ELR (cell line): ENCODE data around the gene DOCK1.
A peak's percentile ranks its signal among the peaks of the same experiment; 100 is the strongest.

Experiments used
- DNase-seq: peaks from one replicate; pipeline ENCODE4 v3.0.0-alpha.2; 2015; ENCODE audit warnings: low read depth

DOCK1 gene

DNA sequence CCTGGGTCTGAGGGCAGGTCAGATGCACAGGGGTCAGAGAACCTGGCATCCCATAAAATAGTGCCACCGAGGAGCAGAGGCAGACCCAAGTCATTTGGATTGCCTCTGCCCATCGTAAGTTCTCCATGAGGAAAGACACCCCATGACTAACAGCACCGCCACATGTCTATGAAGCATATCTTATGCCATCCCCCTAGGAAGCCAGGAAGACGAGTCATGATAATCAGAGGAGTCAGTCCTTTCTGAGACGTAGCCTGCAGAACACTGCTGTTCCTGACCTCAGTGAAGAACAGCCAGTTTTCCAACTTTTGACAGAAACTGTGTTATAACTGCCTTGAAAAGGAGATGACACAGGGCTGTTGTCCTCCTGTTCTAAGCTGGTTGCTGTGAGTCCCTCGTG is 239.9 kb downstream of the DOCK1 start:
- DNase-seq: peak; percentile 85

DNA sequence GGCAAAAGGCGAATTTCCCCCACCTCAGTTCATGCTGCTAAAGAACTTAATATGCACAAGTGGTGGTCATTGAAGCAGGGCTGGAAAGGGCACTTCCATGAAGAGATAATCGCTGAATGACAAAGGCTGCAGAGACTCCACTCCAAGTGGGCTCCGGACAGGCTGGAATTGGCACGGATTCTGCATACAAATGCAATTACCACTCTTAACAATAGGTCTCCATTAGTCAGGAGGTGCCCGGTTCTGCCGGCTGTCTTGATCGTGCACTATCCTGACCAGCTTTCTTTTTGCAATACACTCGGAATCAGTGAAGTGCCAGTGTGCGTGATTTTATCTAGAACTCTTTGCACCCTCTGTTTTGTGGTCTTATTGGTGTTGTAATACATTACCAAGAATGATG is 241.4 kb downstream of the DOCK1 start:
- DNase-seq: no peak

DNA sequence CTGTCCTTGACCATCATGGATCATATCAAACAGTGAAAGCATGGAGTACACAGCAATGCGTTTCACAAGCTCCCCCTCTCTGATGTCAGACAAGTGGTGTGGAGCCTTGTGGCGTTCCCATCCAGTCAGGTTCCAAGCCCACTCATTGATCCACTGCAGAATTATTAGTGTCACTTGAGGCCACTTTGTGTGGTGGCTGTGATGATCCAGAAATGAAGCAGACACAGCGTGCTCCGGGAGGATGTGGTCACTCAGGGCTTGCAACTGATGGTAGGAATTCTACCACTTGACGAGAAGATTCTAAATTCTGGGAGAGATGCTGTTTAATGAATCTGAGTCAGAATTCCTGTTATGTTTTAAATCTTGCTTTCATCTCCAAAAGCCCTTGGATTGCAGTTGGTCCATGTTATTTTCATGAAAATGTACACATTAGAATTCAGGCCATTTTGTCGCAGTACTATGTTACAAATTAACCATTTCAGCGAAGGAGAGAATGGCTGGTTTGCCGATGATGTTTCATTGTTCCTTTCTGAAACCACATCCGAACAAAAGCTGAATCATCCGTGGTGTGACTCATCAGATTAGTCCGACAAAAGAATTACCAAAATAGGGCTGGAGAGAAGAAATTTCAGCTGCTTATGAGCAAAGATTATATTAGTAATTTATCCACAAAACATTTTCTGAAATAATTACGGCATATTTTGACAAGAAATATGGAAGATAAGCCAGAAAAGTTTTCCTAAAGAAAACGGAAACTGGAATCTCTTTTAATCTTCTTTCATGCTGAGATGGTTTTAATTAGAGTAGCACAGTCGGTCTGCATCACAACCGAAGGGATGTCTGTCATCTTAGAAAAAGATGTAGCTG is 243.1 kb downstream of the DOCK1 start:
- peak; percentile 95 for DNase-seq

DNA sequence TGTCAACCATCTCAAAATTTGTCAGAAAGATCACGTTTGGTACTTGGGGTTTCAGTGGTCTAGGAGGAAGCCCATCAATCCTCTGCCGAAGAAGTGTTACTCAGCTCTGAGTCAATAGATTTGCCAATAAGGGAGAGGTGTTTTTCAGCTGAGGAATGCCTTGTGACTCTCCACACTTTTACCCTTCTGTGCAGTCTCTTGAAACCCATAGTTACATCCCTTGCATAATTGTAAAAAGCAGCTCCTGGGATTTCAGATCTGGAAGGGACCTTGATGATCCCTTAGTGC is 243.6 kb downstream of the DOCK1 start:
- DNase-seq: peak; percentile 92

DNA sequence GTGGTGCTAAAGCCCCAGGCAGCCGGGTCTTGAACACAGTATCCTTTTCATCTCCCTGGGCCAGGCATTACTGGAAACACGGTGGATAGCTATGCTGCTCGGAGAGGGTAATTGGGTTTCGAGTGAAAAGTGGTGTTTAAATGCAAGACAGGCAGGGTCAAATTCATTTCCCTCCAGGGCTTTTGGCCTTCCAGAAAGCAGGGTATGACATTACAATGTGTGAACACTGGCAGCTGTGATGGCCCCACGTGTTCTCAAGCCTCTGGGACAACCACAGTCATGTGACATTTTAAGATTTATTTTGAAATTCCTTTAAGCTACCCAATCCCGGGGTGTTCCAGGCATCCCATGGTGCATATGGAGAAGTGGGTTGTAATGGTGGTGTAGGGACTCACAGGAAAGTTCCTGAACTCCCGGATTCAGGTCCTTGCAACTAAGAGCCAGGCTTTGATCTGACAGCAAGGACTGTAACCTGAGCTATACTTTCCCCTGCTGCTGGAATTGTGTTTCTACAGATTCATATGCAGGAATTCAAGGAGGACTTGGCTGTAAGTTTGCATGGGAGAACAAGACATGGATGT is 244.4 kb downstream of the DOCK1 start:
- DNase-seq: no peak

DNA sequence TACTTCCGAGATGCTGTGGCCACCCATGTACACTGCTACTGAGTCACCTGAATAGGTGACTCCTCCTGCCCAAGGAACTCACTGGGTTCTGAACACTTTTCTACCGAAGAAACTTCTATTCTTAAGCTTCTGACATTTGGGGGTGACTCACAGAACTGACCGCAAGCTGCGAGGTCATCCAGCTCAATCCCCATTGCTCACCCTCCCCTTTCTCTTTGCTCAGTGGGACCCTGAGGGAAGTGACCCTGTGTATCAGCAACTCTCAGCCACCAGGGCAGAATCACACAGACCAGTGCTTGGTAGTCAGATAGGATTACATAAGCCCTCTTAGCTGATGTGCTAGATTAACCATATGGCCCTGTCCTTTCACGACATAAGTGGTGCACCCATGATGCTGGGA is 244.9 kb downstream of the DOCK1 start:
- DNase-seq: peak; percentile 95

DNA sequence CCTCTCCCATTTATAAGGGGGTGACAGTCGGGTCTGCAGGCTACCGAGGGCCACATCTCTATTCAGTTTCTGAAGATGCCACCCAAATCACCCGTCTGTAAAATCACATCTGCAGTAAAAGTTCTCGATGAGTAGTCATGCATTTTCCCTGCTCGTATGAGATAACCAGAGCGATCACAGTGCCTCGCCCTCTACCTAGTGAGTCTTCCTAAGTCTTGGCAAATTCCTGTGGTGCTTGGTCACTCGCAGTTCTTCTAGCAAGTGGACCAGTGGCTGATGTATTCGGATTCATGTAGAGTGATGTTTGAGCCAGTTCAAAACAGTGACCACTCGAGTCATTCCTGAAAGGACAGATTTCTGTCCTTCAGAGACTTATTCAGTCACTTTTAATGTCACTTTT is 246.3 kb downstream of the DOCK1 start:
- peak; percentile 56 for DNase-seq

DNA sequence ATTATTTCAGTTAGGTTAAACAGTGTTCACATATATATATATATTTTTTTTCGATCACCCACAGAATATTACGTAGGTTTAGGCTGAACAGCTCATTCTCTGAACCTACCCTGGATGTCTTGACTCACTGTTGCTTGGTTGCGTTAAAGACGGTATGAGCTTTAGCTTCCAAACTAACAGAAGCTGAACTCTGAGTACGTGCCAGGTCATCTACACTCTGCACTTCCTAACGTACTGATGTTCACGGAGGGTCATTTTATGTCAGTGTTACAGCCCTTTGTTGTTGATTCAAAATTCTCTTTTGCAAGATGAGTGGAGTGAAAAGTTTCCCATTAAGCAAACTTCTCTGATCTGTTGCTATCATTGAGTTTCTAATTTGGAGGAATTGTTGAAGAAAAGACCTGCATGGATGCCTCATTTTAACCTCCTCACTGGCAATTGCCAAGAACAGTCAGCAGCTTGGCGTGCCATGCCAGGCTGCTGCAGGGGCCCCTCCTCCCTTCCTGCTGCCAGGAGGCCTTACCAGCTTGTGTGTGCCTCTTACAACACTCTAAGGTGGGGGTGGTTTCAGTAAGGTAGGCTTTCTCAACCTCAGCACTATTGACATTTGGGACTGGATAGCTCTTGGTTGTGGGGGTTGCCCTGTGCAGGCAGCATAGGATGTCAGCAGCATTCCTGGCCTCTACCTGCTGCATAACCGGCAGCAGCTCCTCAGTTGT is 246.9 kb downstream of the DOCK1 start:
- DNase-seq: no peak

DNA sequence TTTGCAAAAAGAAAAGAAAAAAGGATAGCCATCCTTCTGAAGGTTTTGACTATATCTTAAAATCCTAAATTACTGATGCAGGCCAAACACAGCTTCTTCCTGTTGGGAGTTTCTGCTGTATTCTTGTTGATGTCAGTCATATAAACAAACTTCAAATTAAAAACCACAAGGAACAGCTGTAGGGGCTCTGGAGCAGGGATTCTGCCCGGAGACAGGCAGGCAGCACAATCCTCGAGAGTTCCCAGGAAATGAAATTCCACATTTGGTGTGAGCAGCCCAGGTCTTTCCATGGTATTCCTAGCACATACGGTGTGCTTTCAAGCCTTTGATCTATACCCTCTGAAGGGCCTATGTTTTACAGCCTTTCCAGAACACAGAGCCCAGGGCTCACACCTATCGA is 248.0 kb downstream of the DOCK1 start:
- peak; percentile 52 for DNase-seq

DNA sequence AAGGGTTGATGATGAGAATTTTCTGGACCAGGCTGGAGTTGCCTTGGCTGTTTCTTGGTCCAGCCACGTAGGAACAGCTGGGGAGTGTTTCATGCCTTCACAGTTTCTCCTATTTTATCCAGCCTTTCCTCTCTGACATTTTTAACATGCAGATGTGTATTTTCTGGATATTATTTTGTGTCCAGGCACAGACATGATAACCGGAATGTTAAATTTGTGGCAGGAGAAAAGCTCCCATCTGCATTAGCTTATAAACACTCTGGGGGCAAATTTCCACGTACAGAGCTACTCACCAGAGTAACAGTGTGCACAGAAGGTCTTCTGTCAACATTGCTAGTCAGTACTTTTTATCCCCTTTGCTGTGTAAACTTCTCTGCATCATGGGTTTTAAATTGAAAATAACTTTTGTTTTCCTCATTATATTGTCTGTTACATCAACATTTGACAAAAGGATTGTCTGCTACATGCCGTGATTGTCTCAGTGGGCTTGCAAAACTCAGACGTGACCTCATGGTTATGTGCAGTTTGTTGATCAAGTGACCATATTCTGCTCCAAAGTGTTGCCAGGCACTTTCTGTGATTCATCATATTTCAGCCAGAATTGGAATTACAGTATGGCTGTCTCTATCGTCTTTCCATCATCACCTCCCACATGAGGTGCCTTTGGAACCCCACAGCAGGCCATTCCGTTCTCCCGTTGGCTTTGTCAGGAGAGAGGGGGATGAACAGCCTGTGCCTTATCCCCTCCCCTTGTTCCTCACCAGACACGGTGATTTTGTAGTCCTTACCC is 249.8 kb downstream of the DOCK1 start:
- DNase-seq: no peak

DNA sequence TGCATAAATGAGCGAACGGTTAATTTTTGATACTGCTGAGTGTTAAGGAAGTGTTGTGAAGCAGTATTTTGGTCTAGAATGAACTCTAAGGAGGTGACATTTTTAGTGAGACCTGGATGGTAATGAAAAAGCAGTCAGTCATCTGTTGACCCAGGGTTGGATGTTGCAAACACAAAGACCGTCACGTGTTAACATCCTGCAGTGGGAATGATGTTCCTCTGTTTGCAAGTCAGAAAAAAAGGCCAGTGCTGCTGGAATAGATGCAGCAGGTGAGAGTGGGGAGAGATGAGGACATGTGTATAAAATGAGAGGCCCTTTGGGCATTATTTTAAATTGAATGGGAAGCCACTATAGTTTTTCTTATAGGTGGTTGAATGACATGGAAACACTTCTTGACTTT is 251.9 kb downstream of the DOCK1 start:
- DNase-seq: no peak

DNA sequence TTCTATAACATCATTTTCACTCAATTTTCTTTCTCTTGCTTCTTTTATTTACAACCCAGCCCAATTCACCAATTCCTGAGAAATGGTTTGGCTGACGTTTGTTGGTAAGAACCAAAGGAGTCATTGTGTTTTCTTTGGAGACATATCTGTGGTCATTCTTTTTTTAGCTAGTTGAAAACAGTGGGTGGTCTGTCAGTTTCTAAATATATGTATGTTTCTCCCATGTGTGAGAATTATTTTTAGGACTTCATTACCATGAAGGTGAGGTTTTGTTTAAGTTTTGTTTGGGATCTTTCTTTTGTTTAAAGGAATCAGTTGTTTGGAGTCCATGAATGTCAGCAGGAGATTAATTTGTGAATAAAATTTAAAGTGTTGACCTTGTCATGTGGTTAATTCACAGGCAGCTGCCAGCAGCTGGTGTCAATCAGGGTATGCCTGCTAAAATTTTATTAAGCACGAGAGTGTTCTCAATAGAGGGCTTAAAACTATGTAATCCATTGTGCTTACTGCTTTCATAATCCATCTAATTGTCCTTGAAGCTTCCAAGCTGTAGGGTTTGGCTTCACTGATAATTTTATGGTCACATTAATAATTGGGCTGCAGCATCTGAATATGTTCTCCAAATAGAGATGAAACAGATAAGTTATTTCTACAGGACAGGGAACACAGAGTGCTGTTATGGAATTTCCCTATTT is 252.4 kb downstream of the DOCK1 start:
- no peak for DNase-seq

DNA sequence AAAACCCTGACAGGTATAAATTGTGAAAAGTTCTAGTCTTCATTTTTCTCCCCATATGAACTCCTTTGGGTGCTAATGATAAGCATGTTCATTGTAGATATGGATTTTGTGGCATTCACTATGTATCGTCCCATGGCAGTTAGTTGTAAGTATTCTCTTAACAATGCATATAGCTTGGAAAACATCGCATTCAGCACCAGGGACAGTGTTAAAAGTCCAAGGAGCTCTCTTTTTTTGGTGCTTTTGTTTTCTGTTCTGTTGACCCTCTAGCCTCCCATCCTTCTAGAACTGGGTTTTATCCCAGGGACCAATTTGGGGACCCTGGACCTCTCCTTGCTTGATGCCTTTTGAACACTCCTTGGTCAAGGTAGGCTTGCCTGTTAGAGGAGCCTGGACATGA is 253.4 kb downstream of the DOCK1 start:
- DNase-seq: no peak

DNA sequence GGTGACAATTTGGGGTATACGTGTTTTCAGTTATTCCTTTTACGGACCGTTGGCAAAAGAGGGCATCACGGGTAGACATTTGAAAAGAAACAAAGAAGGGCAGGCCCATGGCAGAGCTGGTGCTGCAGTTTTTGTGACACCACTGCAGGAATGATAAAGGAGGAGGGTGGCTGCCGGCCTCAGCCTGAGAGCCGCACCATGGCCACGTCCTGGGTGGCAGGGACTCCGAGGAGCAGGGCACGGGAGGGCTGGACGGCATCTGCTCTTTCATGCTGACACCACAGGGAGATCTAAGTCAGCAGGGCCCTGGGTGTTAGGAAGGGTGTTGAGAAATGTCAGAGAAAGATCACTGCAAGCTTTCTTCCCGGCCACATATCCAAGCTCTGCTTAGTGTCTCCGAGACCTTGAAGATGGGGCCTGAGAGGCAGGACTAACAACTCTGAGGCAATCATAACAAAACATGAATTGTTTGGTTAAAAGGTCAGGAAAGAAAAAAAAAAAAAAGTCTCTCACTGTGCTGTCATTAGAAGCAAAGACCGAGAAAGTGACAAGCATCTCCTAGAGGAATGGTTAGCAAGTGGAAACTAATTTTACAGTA is 254.5 kb downstream of the DOCK1 start:
- DNase-seq: no peak

DNA sequence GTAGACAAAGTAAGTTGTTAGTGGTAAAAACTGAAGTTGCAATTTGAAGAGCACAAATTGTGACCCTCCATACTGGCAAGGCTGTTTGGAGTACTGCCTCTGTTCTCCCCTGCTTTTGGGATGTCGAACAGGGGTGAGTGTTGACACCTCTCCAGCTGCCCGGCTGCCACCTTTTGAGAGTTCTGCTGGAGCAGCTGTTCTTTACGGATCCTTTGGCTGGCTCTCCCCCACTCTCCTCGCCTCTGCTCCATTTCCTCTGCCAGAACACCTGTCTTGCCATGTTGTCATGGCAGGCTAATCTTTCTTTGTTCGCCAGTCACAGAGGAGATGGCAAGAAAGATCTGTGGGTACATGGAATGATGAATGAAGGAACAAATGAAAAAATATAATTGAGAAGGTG is 256.3 kb downstream of the DOCK1 start:
- DNase-seq: no peak

DNA sequence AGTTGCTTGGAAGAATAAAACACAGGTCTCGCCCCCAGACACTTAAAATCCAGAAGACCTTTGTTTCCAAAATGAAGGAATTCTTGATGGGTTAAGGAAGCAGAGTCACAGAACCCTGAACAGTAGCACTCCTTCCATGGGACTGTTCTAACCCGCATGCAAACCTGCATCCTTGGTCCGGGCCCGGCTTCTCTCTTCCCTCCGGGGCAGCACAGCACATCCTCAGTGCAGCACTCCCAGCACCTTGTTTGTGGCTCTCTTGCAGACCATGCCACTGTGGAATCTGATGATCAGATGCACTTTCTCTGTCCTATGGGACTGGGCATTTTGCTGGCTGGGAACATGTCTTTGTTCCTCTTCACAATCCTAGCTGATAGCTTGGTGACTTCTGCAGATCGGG is 257.6 kb downstream of the DOCK1 start:
- DNase-seq: no peak

DNA sequence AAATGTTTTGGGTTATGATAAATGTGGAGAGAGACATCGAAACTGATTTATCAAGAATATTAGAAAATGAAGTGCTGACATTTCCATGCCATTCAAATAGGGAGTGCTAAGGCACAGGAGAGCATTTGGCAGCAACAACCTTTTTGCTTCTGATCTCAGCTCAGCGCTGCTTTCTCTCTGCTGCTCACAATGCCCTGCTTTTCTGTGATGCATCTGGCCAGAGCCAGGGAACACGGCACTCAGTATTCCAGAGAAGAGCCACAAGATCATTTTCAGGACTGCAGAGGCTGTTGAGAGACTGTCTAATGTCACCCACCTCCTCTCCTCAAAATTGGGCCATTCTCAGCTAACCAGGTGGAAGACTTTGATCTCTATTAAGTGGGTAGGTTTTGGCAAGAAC is 263.0 kb downstream of the DOCK1 start:
- DNase-seq: no peak

DNA sequence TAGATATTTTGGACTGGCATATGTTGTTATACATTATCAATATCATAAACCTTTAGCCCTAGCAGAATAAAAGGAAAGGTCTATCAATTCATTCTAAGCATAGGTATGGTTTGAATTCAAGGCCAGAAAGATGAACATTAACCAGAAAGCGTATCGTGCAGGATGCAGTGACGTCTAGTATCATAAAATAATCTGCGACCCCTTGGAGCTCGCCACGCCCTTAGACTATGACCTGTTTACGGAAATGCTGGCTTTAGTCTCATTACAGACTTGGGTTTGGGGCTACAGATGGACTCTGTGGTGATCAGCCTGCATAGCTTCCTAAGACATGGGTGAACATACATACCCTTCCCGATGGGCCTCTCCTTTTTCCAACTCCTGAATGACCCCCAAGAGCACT is 269.6 kb downstream of the DOCK1 start:
- DNase-seq: no peak

DNA sequence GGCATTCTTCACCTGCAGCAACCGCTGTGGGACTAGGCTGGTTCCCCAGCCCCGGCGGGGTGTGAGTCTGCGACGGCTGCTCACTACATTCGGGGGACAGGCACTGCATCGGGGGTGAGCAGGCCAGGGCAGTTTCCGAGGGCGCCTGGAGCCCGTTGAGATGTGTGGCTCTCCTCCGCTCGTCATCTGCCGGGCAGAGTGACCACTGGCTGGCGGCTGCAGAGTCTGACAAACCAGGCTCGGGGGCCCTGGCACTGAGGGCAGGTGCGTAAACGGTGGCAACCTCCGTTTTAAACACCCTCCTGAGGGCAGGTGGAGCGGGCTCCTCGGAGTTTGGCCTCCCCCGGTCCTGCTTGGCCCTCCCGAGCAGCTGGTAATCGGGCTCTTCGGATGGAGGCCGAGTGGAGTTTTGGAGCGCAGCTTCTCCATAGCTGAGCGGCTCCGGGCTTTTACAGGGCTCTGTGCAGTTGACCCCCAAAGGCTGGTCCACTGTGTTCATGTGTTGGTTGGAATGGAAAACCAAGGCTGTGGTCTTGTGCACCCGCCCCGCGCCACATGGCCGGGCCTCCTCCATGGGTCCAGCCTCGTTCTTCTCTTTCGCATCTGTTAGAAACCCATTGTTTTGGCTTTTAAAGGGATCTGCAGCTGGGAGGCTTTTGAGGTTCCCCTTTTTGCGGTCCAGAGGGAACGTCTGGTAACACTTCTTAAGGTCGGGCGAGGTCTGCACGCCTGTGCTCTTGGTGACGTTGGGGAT is 270.3 kb downstream of the DOCK1 start:
- no peak for DNase-seq

DNA sequence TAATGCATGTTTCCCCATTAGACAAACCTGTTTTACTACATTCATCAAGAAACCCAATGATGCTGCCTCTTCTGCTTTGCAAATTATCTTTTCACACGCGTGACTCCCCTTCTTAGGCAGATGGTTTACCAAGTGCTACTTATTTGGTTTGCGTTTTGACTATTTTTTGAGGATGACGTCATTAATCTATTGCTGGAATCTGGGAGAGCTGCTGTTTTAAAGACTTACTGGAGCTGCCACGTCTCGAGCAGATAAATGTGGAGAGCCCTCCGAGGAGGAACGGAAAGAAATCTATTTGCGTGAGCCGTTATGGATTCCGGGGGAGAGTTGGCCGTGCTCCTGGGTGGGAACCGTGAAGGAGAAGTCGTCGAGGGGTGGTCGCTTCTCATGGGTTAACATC is 271.4 kb downstream of the DOCK1 start:
- no peak for DNase-seq
